CD4-positive, alpha-beta T cell (primary cell): ENCODE results near the gene AMOTL2. TPM values are rescaled to one million over a fixed set of nuclear protein-coding genes. Genes with fewer than 3 reads are reported as not detected.

Source experiments
- ATAC-seq: fragments of 200-7000 bp; cut with Tn5 transposase; one replicate; pipeline ENCODE4 v1.10.0; 2022; ENCODE audit warnings: mild to moderate bottlenecking; ENCODE audit not compliant: poor library complexity
- CTCF ChIA-PET: fragments of 350-600 bp; sonication (Branson Sonifier 250); formaldehyde crosslinking; loops from one replicate; lab custom pipeline; 2021; ENCODE audit warnings: antibody characterized with exemption, inconsistent platforms; lab: Charles Lee
- POLR2A ChIA-PET: fragments of 350-600 bp; sonication (Branson Sonifier 250); formaldehyde crosslinking; loops from one replicate; lab custom pipeline; 2021; ENCODE audit warnings: antibody characterized with exemption, inconsistent platforms; lab: Charles Lee
- DNase-seq, 14 experiments: peaks; one replicate each; pipeline ENCODE4 v3.0.0-alpha.2; 2013 to 2020; ENCODE audit warnings: mixed read lengths in 2 of 14
- H3K27ac ChIP-seq, 2 donors: one replicate each; pipeline versions ENCODE4 v1.5.1 to v1.7.0; 2013; ENCODE audit warnings: low read length in 2 of 2, low read depth in 1 of 2, mild to moderate bottlenecking in 1 of 2
- H3K27me3 ChIP-seq, 2 experiments: 1 replicate in 1 of 2; 2 replicates in 1 of 2; pipeline versions ENCODE4 v1.6.1 to v1.7.0; 2013; ENCODE audit warnings: low read length in 2 of 2, control low read depth in 1 of 2, mild to moderate bottlenecking in 1 of 2, moderate library complexity in 1 of 2; ENCODE audit not compliant: insufficient read depth in 2 of 2, control insufficient read depth in 1 of 2
- H3K36me3 ChIP-seq: one replicate; pipeline ENCODE4 v1.6.1; 2013; ENCODE audit warnings: low read length, control low read depth; ENCODE audit not compliant: insufficient read depth
- H3K4me1 ChIP-seq: one replicate; pipeline ENCODE4 v1.6.1; 2013; ENCODE audit warnings: low read length, control low read depth; ENCODE audit not compliant: insufficient read depth
- H3K4me3 ChIP-seq: one replicate; pipeline ENCODE4 v1.5.1; 2013; ENCODE audit warnings: mild to moderate bottlenecking, low read length, moderate library complexity
- H3K9me3 ChIP-seq, 2 experiments: 1 replicate in 1 of 2; 2 replicates in 1 of 2; pipeline versions ENCODE4 v1.6.1 to v1.7.0; 2013; ENCODE audit warnings: low read length in 2 of 2, mild to moderate bottlenecking in 2 of 2, control low read depth in 1 of 2, moderate library complexity in 1 of 2; ENCODE audit not compliant: control insufficient read depth in 1 of 2, insufficient read depth in 1 of 2
- H3K27ac Mint-ChIP-seq: one replicate; pipeline ENCODE4 v1.8.0; 2020; ENCODE audit warnings: mixed read lengths
- H3K27me3 Mint-ChIP-seq: one replicate; pipeline ENCODE4 v1.8.0; 2021; ENCODE audit warnings: mixed read lengths
- H3K36me3 Mint-ChIP-seq: one replicate; pipeline ENCODE4 v1.8.0; 2021; ENCODE audit warnings: low read depth, mixed read lengths
- H3K4me1 Mint-ChIP-seq: one replicate; pipeline ENCODE4 v1.8.0; 2021; ENCODE audit warnings: low read depth, mixed read lengths
- H3K4me3 Mint-ChIP-seq: one replicate; pipeline ENCODE4 v1.8.0; 2020; ENCODE audit warnings: mild to moderate bottlenecking, mixed read lengths
- H3K9me3 Mint-ChIP-seq: one replicate; pipeline ENCODE4 v1.8.0; 2020; ENCODE audit warnings: mixed read lengths
- intact Hi-C, 2 experiments: fragments of 100-400 bp; cut with DNase I in 1 of 2; cut with micrococcal nuclease in 1 of 2; formaldehyde crosslinking; loops; one replicate each; pipeline versions ENCODE4 v1.15.1 to v1.9.0; 2023 to 2025; cut with DNase I, micrococcal nuclease
- total RNA-seq, 174 experiments: library from RNA in 2 of 174; stranded (reverse) in 2 of 174; gene quantifications; one replicate each; pipeline ENCODE4 v1.2.3 and lab custom pipeline; 2021 to 2026
- TF ChIP-seq, protein P1 (sequence below): fragments of 200-600 bp; IDR thresholded peaks from one replicate; pipeline ENCODE4 v1.8.0; 2022; ENCODE audit warnings: antibody characterized with exemption, mild to moderate bottlenecking

The AMOTL2 gene
- total RNA-seq, 2 experiments from 2014 or later: not detected

DNA sequence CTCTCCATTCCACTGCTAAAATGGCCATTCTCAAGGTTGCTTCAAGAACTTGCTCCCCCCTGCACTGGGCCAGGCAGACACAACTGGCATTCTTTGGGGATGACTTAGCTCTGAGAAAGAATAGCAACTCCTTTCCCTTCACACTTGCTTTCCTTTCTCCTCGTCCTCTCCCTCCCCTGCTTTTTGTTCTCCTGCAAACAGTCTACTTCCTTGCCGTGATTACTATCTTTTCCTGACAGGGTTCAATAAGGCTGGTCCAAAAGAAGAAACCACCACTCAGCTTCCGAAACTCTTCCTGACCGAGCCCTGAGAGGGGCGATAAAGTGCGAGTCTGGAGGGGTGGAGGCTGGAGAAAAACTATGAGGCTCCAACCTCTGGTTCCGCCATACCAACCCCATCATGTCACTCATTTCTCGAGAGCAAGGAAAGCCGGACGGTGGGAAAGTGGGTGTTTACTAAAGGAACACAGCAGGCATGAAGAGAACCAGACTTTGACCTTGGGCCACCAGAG lies 5.0 kb downstream of the AMOTL2 start:
- Mint-ChIP-seq H3K4me3 (no peak overlapping the region), H3K27me3 (peaks cover 15% of the 10 kb centered on the region), H3K36me3 (no peaks in the 10 kb centered on the region), H3K27ac (no peak overlapping the region), H3K9me3 (no peaks in the 10 kb centered on the region), H3K4me1 (peaks cover 13% of the 10 kb centered on the region)
- intact Hi-C loops: no loop called here
- no peak overlapping the region for H3K27ac ChIP-seq
- H3K9me3 ChIP-seq: no peaks in the 10 kb centered on the region
- peaks cover 24% of the 10 kb centered on the region for H3K4me1 ChIP-seq
- H3K27me3 ChIP-seq: peaks cover 10 to 11% of the 10 kb centered on the region in 2 experiments
- CTCF ChIA-PET: no interaction called here
- H3K4me3 ChIP-seq: no peak overlapping the region
- POLR2A ChIA-PET: no interaction called here
- no peaks in the 10 kb centered on the region for H3K36me3 ChIP-seq
- TF ChIP-seq, protein P1, sequence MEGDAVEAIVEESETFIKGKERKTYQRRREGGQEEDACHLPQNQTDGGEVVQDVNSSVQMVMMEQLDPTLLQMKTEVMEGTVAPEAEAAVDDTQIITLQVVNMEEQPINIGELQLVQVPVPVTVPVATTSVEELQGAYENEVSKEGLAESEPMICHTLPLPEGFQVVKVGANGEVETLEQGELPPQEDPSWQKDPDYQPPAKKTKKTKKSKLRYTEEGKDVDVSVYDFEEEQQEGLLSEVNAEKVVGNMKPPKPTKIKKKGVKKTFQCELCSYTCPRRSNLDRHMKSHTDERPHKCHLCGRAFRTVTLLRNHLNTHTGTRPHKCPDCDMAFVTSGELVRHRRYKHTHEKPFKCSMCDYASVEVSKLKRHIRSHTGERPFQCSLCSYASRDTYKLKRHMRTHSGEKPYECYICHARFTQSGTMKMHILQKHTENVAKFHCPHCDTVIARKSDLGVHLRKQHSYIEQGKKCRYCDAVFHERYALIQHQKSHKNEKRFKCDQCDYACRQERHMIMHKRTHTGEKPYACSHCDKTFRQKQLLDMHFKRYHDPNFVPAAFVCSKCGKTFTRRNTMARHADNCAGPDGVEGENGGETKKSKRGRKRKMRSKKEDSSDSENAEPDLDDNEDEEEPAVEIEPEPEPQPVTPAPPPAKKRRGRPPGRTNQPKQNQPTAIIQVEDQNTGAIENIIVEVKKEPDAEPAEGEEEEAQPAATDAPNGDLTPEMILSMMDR: no peak
- ATAC-seq (no peak), DNase-seq (no peak)

DNA sequence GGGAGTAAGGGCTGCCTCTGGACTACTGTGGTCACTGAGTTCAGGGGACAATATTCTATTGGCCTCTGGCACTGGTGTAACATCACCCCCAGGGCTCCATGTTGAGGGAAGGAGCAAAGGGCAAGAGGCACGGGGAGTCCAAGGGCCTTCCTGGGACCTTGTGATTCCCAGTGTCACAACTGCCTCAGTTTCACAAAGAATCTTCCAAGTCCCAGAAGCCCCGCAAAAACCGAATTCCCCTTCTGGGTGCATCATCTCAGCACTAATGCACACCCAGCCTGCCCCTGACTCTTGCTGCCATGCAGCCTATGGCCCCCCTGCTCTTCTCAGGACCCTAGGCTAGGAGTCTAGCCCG lies 5.5 kb downstream of the AMOTL2 start:
- Histone ChIP-seq H3K27me3 (peaks cover 7 to 9% of the 10 kb centered on the region in 2 experiments), H3K4me1 (peaks cover 26% of the 10 kb centered on the region), H3K4me3 (no peak overlapping the region), H3K9me3 (peaks cover 0 to under 1% of the 10 kb centered on the region in 2 experiments), H3K27ac (no peak overlapping the region), H3K36me3 (no peaks in the 10 kb centered on the region)
- ChIA-PET POLR2A (no interaction called here), CTCF (interaction anchor here (0.7 kb wide), 1 partner anchor 445 kb away, joined by 3 read pairs; no protein-coding TSS in a partner anchor)
- no peak for ATAC-seq
- H3K27ac Mint-ChIP-seq: no peak overlapping the region
- no peaks in the 10 kb centered on the region for H3K36me3 Mint-ChIP-seq
- H3K4me1 Mint-ChIP-seq: peaks cover 15% of the 10 kb centered on the region
- intact Hi-C loops: no loop called here
- H3K27me3 Mint-ChIP-seq: peaks cover 15% of the 10 kb centered on the region
- no peak overlapping the region for H3K4me3 Mint-ChIP-seq
- TF ChIP-seq, protein P1: no peak
- H3K9me3 Mint-ChIP-seq: no peaks in the 10 kb centered on the region
- DNase-seq: no peak

DNA sequence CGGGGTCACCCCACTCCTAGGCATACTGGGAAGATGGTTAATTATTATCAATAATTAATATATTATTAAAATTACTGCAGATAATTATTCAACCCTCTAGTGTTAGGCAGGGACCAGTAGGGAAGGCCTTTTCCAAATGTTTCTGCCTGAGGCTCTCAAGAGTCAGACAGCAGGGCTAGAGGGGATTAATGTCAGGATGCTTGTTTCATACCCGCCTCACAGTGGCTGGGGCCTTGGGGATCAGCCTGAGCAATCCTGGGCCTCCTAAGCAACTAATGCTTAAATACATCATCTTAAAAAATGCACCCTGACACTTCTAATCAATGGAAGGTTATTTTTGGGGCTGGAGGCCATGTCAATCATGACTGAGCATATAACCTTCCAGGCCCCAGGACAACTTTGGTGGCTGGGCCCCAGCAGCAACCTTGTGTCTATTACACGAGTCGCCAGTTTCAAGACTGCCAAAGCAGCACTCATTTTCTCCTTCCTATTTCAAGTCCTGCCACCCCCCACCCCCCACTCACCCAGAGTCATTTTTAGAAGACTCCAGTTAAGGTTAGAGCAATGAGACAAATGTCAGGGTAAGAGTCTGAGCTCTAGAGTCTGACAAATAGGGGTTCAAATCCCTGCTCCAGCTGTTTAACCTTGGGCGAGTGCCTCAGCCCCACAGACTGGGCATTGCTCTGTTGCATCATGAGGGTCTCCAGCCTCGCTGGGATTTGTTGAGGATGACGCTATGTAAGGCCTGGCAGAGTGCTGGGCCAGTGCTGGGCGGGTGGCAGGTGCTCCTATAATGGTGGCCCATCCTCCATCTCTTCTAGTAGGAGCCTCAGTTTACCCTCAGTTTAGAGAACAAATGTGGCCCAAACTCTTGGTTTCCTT lies 6.1 kb downstream of the AMOTL2 start:
- H3K9me3 ChIP-seq: peaks cover 0 to 6% of the 10 kb centered on the region in 2 experiments
- intact Hi-C loops: no loop called here
- DNase-seq (no peak), ATAC-seq (no peak)
- Mint-ChIP-seq H3K9me3 (no peaks in the 10 kb centered on the region), H3K27ac (no peak overlapping the region), H3K36me3 (no peaks in the 10 kb centered on the region), H3K27me3 (peaks cover 13% of the 10 kb centered on the region), H3K4me3 (no peak overlapping the region), H3K4me1 (peaks cover 21% of the 10 kb centered on the region)
- ChIA-PET POLR2A (no interaction called here), CTCF (interaction anchor here (0.7 kb wide), 1 partner anchor 445 kb away, joined by 3 read pairs; no protein-coding TSS in a partner anchor)
- H3K27me3 ChIP-seq: peaks cover under 1 to 3% of the 10 kb centered on the region in 2 experiments
- TF ChIP-seq, protein P1: no peak
- H3K4me1 ChIP-seq: peaks cover 26% of the 10 kb centered on the region
- no peak overlapping the region for H3K27ac ChIP-seq
- H3K36me3 ChIP-seq: no peaks in the 10 kb centered on the region
- H3K4me3 ChIP-seq: no peak overlapping the region
